DND-41 (cell line): ENCODE results near the gene PGAP3.

Experiments
- CTCF ChIP-seq: IDR thresholded peaks from 2 replicates; pipeline ENCODE4 v1.5.1; 2012; ENCODE audit warnings: borderline replicate concordance, low read length, moderate library complexity, mild to moderate bottlenecking; ENCODE audit not compliant: poor library complexity, severe bottlenecking; ENCODE audit errors: extremely low read depth
- EZH2 ChIP-seq: IDR thresholded peaks from 3 replicates; pipeline ENCODE4 v1.6.1; 2012; ENCODE audit warnings: borderline replicate concordance, low read depth, mild to moderate bottlenecking, moderate library complexity, low read length, inconsistent platforms; ENCODE audit not compliant: severe bottlenecking

- TF ChIP-seq EZH2 (no peak), CTCF (no peak)
Observed at GRCh38 chr17:39709319-39709997, 21.6 kb upstream of the PGAP3 start.
